Measurements from ENCODE around the gene ADIPOQ.
"Not testable (repeated sequence)": the region's sequence is repeated elsewhere in the genome, so short reads cannot be mapped to it uniquely, and the experiment has no call there.

The ADIPOQ gene

GRCh38 chr3:186802701-186803100 lies 39.8 kb upstream of the ADIPOQ start:
- ATAC-seq = no peak
- TF ChIP-seq PPARA (CRISPR knock-in tag; IDR thresholded peaks at IDR 0.05; ENCODE audit: borderline replicate concordance) (no peak), TOX (CRISPR knock-in tag; IDR thresholded peaks at IDR 0.05; ENCODE audit: borderline replicate concordance) (no peak), OSR1 (CRISPR knock-in tag; IDR thresholded peaks at IDR 0.05) (no peak), CREB5 (CRISPR knock-in tag; IDR thresholded peaks at IDR 0.05; ENCODE audit: low read depth) (no peak), ESRRG (CRISPR knock-in tag; IDR thresholded peaks at IDR 0.05) (no peak), ZNF70 (CRISPR knock-in tag; IDR thresholded peaks at IDR 0.05) (no peak), SNAI2 (CRISPR knock-in tag; IDR thresholded peaks at IDR 0.05) (no peak), ISL1 (CRISPR knock-in tag; IDR thresholded peaks at IDR 0.05) (no peak), CSDC2 (CRISPR knock-in tag; IDR thresholded peaks at IDR 0.05) (no peak), GLIS3 (CRISPR knock-in tag; IDR thresholded peaks at IDR 0.05) (no peak), ZFP3 (CRISPR knock-in tag; IDR thresholded peaks at IDR 0.05) (no peak), ARNTL (CRISPR knock-in tag; IDR thresholded peaks at IDR 0.05; ENCODE audit: borderline replicate concordance, low read depth) (no peak), ZNF8 (CRISPR knock-in tag; IDR thresholded peaks at IDR 0.05) (no peak), ZC3H10 (CRISPR knock-in tag; IDR thresholded peaks at IDR 0.05) (no peak), ZNF565 (CRISPR knock-in tag; conservative IDR thresholded peaks at IDR 0.05; ENCODE audit: low read depth) (no peak), POU6F1 (CRISPR knock-in tag; IDR thresholded peaks at IDR 0.05; ENCODE audit: borderline replicate concordance, low read depth) (no peak)

GRCh38 chr3:186803447-186803846 lies 39.1 kb upstream of the ADIPOQ start:
- ATAC-seq = not testable (repeated sequence)

- TF ChIP-seq CSRNP3 (CRISPR knock-in tag; IDR thresholded peaks at IDR 0.05) = no peak
- no peak for TF ChIP-seq TOX (CRISPR knock-in tag; IDR thresholded peaks at IDR 0.05; ENCODE audit: borderline replicate concordance)
- TF ChIP-seq ZFP3 (CRISPR knock-in tag; IDR thresholded peaks at IDR 0.05) = peak; percentile 68; the same call in 1 of the 2 replicates
- no peak for TF ChIP-seq ZNF70 (CRISPR knock-in tag; IDR thresholded peaks at IDR 0.05)
- ATAC-seq = peak; percentile 96
Measured at GRCh38 chr3:186806089-186807055, 36.1 kb upstream of the ADIPOQ start, which contains the start of gene RFC4. Gene RFC4 (minus strand): TSS chr3:186806482. CDS start chr3:186804713, 1,769 bp downstream.

- ATAC-seq = no peak
Measured at GRCh38 chr3:186807231-186807630, 35.3 kb upstream of the ADIPOQ start.

More at GRCh38 chr3:186807231-186807630, 35.3 kb upstream of the ADIPOQ start:
- TF ChIP-seq ARNTL (CRISPR knock-in tag; IDR thresholded peaks at IDR 0.05; ENCODE audit: borderline replicate concordance, low read depth) = no peak
- no peak for TF ChIP-seq ISL1 (CRISPR knock-in tag; IDR thresholded peaks at IDR 0.05)
- TF ChIP-seq POU6F1 (CRISPR knock-in tag; IDR thresholded peaks at IDR 0.05; ENCODE audit: borderline replicate concordance, low read depth) = no peak
- no peak for TF ChIP-seq ZNF70 (CRISPR knock-in tag; IDR thresholded peaks at IDR 0.05)
- TF ChIP-seq TSHZ2 (CRISPR knock-in tag; IDR thresholded peaks at IDR 0.05) = no peak
- no peak for TF ChIP-seq TOX (CRISPR knock-in tag; IDR thresholded peaks at IDR 0.05; ENCODE audit: borderline replicate concordance)
